A673 (cell line): ENCODE results near the gene BCR. TPM values are rescaled to one million over a fixed set of nuclear protein-coding genes. Genes with fewer than 3 reads are reported as not detected.

Experiments used
- BruUV-seq: library from RNA; stranded (reverse); fragments of 400-500 nt; replicated peaks from 2 replicates; lab custom pipeline; 2021; lab: Mats Ljungman, UMichigan
- CTCF ChIA-PET: fragments of 300-600 bp; sonication (Branson Sonifier 250); formaldehyde crosslinking; loops from one replicate; lab custom pipeline; 2022; ENCODE audit warnings: antibody characterized with exemption; lab: Charles Lee
- POLR2A ChIA-PET: fragments of 300-600 bp; sonication (Branson Sonifier 250); formaldehyde crosslinking; loops from one replicate; lab custom pipeline; 2022; ENCODE audit warnings: antibody characterized with exemption; ENCODE audit not compliant: low non-redundant PET; lab: Charles Lee
- DNase-seq: peaks from one replicate; pipeline ENCODE4 v3.0.0-alpha.2; 2015; ENCODE audit warnings: low spot score
- H3K27ac ChIP-seq: fragments of 200-600 bp; sonication (generic); 2 replicates; pipeline ENCODE4 v1.5.1; 2016; ENCODE audit warnings: mixed run types, low read depth, mild to moderate bottlenecking, mixed read lengths, antibody characterized with exemption, low read length; ENCODE audit not compliant: poor library complexity, severe bottlenecking
- H3K27me3 ChIP-seq: fragments of 200-600 bp; sonication (generic); replicated peaks from 2 replicates; pipeline ENCODE4 v1.6.1; 2017; ENCODE audit warnings: mixed run types, low read depth, mild to moderate bottlenecking, mixed read lengths, antibody characterized with exemption, low read length; ENCODE audit not compliant: insufficient read depth, poor library complexity
- H3K36me3 ChIP-seq: fragments of 200-600 bp; sonication (generic); 2 replicates; pipeline ENCODE4 v1.6.1; 2016; ENCODE audit warnings: mixed run types, mild to moderate bottlenecking, mixed read lengths, antibody characterized with exemption, low read length; ENCODE audit not compliant: insufficient read depth, poor library complexity, severe bottlenecking
- H3K4me1 ChIP-seq: fragments of 200-600 bp; sonication (generic); 2 replicates; pipeline ENCODE4 v1.6.1; 2017; ENCODE audit warnings: mixed run types, mild to moderate bottlenecking, mixed read lengths, antibody characterized with exemption, low read length; ENCODE audit not compliant: insufficient read depth, poor library complexity, severe bottlenecking
- H3K4me3 ChIP-seq: fragments of 200-600 bp; sonication (generic); 2 replicates; pipeline ENCODE4 v1.5.1; 2016; ENCODE audit warnings: low read depth, mixed run types, mild to moderate bottlenecking, mixed read lengths, low read length; ENCODE audit not compliant: poor library complexity, severe bottlenecking
- H3K9me3 ChIP-seq: fragments of 200-600 bp; sonication (generic); 2 replicates; pipeline ENCODE4 v1.6.1; 2016; ENCODE audit warnings: mixed run types, low read depth, mild to moderate bottlenecking, mixed read lengths, antibody characterized with exemption, low read length; ENCODE audit not compliant: poor library complexity, severe bottlenecking
- CTCF ChIP-seq: fragments of 300-800, 200-600 bp; sonication (generic); conservative IDR thresholded peaks from 2 replicates; pipeline ENCODE4 v1.5.1; 2017; ENCODE audit warnings: low read depth, mild to moderate bottlenecking, antibody characterized with exemption, low read length, moderate library complexity, mixed read lengths
- EZH2 ChIP-seq: fragments of 200-600 bp; sonication (generic); IDR thresholded peaks from 2 replicates; pipeline ENCODE4 v1.6.1; 2017; ENCODE audit warnings: borderline replicate concordance, low read depth, mild to moderate bottlenecking, mixed read lengths, antibody characterized with exemption, low read length; ENCODE audit not compliant: poor library complexity, severe bottlenecking
- intact Hi-C: fragments of 100-400 bp; cut with micrococcal nuclease; formaldehyde crosslinking; loops from one replicate; pipeline ENCODE4 v1.10.0; 2022; ENCODE audit not compliant: unreplicated experiment
- total RNA-seq: library from RNA; stranded (reverse); gene quantifications from 2 replicates; pipeline ENCODE4 v1.2.3, GENCODE V29; 2021

The BCR gene
- total RNA-seq, 1 experiment from 2014 or later, result 63.1 TPM

DNA sequence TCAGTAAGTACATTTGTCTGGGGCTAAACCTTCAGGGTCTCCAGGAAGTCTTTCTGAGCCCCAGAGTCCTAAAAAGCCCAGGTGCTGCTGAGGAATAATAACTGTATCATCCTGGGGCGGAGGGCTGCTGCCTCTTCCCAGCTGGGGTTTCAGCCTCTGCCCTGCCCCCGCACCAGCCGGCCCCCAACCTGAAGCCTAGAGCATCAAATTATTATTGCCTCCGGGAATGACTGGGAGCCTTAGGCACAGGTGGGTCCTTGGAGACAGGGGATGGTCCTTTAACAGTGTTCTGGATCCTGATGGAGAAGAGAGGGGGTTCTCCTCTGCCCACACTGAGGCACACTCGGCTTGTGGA is 64.4 kb downstream of the BCR start:
- no TSS peak for BruUV-seq
- H3K36me3 ChIP-seq, result no peaks in the 10 kb centered on the region
- intact Hi-C loops, result no loop called here
- no peaks in the 10 kb centered on the region for H3K9me3 ChIP-seq
- DNase-seq, result no peak
- CTCF ChIA-PET, result no interaction called here
- no peak overlapping the region for H3K4me3 ChIP-seq
- peak overlapping the region; percentile 29 for H3K27ac ChIP-seq
- POLR2A ChIA-PET, result no interaction called here
- H3K27me3 ChIP-seq, result no peaks in the 10 kb centered on the region
- peaks cover 29% of the 10 kb centered on the region for H3K4me1 ChIP-seq
- TF ChIP-seq EZH2 (no peak), CTCF (no peak)

DNA sequence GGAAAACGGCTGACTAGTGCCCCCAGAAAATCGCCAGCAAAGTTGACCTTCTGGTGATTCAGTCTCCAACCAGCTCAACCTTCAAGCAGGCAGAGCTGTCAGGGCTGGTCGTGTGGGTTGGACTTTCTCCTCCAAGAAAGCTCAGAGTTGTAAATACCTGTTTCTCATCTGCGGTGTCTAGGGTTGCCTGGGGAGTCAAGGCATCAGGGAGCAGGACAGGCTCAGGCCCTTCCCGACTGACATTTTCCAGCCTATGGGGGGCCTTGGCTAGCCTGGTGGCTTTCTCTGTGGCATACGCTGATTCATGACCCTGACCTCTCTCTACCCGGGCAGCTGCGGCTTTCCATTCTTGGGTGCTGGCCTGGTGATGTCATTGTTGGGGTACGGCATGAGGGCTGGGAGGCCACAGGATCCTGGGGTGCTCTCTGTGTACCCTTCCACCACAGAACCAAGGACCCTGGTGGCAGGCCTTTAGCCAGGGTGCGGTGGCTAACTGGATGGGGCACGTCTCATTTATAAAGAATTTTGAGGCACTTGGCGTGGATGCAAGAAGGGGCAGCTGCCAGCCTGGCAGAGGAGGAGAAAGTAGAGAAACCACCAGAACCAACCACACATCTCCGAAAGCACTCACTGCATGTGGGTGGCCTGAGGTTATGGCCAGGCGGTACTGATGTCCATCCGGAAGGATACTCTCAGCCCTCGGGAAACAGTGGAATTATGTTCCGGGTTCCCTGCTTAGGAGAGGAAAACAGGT is 64.9 kb downstream of the BCR start:
- Histone ChIP-seq H3K9me3 (no peaks in the 10 kb centered on the region), H3K4me1 (peaks cover 29% of the 10 kb centered on the region), H3K36me3 (no peaks in the 10 kb centered on the region), H3K4me3 (no peak overlapping the region), H3K27ac (peak overlapping the region; percentile 29), H3K27me3 (no peaks in the 10 kb centered on the region)
- intact Hi-C loops, result no loop called here
- no peak for DNase-seq
- no peak for TF ChIP-seq CTCF
- no peak for TF ChIP-seq EZH2
- ChIA-PET POLR2A (no interaction called here), CTCF (no interaction called here)
- BruUV-seq, result no TSS peak

- H3K27ac ChIP-seq, result no peak overlapping the region
- no peaks in the 10 kb centered on the region for H3K9me3 ChIP-seq
- intact Hi-C loops, result no loop called here
- BruUV-seq, result no TSS peak
- TF ChIP-seq CTCF (no peak), EZH2 (no peak)
- ChIA-PET POLR2A (no interaction called here), CTCF (no interaction called here)
- no peak for DNase-seq
- no peaks in the 10 kb centered on the region for H3K36me3 ChIP-seq
- H3K4me1 ChIP-seq, result peaks cover 29% of the 10 kb centered on the region
- H3K27me3 ChIP-seq, result no peaks in the 10 kb centered on the region
- no peak overlapping the region for H3K4me3 ChIP-seq
These were observed 65.5 kb downstream of the BCR start for GRCh38 chr22:23245799-23246136.
